Measurements from ENCODE around the gene IL17RD. TPM values are rescaled to one million over a fixed set of nuclear protein-coding genes. Genes with fewer than 3 reads are reported as not detected.

IL17RD gene
- total and polyA plus RNA-seq, 9 of the 15 experiments (the other 6 are each of a cell fraction or from before 2014, with no cell fraction given), result under 0.01 to 0.09 (median 0.04) TPM; not detected in 4

Other genes with a start within 250 kb of the IL17RD start
- gene SPATA12, start 104.7 kb downstream of the IL17RD start, total RNA-seq (2014; rRNA removed), result not detected in 2 replicates
- not detected in 2 replicates for gene SPATA12, start 104.7 kb downstream of the IL17RD start, total RNA-seq (2014; rRNA removed; fragmentation: Illumina TruSeq; extraction: Trizol)
- gene SPATA12, start 104.7 kb downstream of the IL17RD start, total RNA-seq (2015; rRNA removed; fragmentation: Illumina TruSeq; extraction: Trizol), result not detected in 2 replicates
- gene SPATA12, start 104.7 kb downstream of the IL17RD start, total RNA-seq (2021), result not detected in 2 replicates
- not detected in 2 replicates for gene SPATA12, start 104.7 kb downstream of the IL17RD start, polyA plus RNA-seq (2011; rRNA removed)
- gene SPATA12, start 104.7 kb downstream of the IL17RD start, polyA plus RNA-seq (2014; fragmentation: Illumina TruSeq; extraction: Trizol), result not detected in 2 replicates
- gene SPATA12, start 104.7 kb downstream of the IL17RD start, polyA plus RNA-seq (2014; fragmentation: Nextera tagmentation; extraction: Ambion mirVana), result not detected
- not detected in 2 replicates for gene SPATA12, start 104.7 kb downstream of the IL17RD start, polyA plus RNA-seq (2014; rRNA removed)
- gene HESX1, start 34.6 kb upstream of the IL17RD start, total RNA-seq (2014; rRNA removed), result 0.45 and 0.69 TPM in 2 replicates
- 0.62 TPM in 1 of 2 replicates, not detected in the other for gene HESX1, start 34.6 kb upstream of the IL17RD start, total RNA-seq (2014; rRNA removed; fragmentation: Illumina TruSeq; extraction: Trizol)
- gene HESX1, start 34.6 kb upstream of the IL17RD start, total RNA-seq (2015; rRNA removed; fragmentation: Illumina TruSeq; extraction: Trizol), result 0.76 and 0.87 TPM in 2 replicates
- 0.16 and 0.34 TPM in 2 replicates for gene HESX1, start 34.6 kb upstream of the IL17RD start, total RNA-seq (2021)
- gene HESX1, start 34.6 kb upstream of the IL17RD start, polyA plus RNA-seq (2011; rRNA removed), result 0.59 and 0.70 TPM in 2 replicates
- 0.75 and 0.89 TPM in 2 replicates for gene HESX1, start 34.6 kb upstream of the IL17RD start, polyA plus RNA-seq (2014; fragmentation: Illumina TruSeq; extraction: Trizol)
- 1 to 10 TPM in 1 of 2 experiments, under 1 TPM in 1; 0.88 to 1.1 TPM for gene HESX1, start 34.6 kb upstream of the IL17RD start, polyA plus RNA-seq (2014; fragmentation: Nextera tagmentation; extraction: Ambion mirVana)
- 0.90 and 1.2 TPM in 2 replicates for gene HESX1, start 34.6 kb upstream of the IL17RD start, polyA plus RNA-seq (2014; rRNA removed)
- gene APPL1, start 62.4 kb upstream of the IL17RD start, total RNA-seq (2014; rRNA removed), result 6.8 and 7.1 TPM in 2 replicates
- gene APPL1, start 62.4 kb upstream of the IL17RD start, total RNA-seq (2014; rRNA removed; fragmentation: Illumina TruSeq; extraction: Trizol), result 9.0 and 9.9 TPM in 2 replicates
- gene APPL1, start 62.4 kb upstream of the IL17RD start, total RNA-seq (2015; rRNA removed; fragmentation: Illumina TruSeq; extraction: Trizol), result 10.5 and 12.3 TPM in 2 replicates
- 6.9 and 8.0 TPM in 2 replicates for gene APPL1, start 62.4 kb upstream of the IL17RD start, total RNA-seq (2021)
- 4.6 and 8.9 TPM in 2 replicates for gene APPL1, start 62.4 kb upstream of the IL17RD start, polyA plus RNA-seq (2011; rRNA removed)
- 6.9 and 7.5 TPM in 2 replicates for gene APPL1, start 62.4 kb upstream of the IL17RD start, polyA plus RNA-seq (2014; fragmentation: Illumina TruSeq; extraction: Trizol)
- 1 to 10 TPM; 2.8 to 3.5 TPM for gene APPL1, start 62.4 kb upstream of the IL17RD start, polyA plus RNA-seq (2014; fragmentation: Nextera tagmentation; extraction: Ambion mirVana)
- 3.6 and 4.1 TPM in 2 replicates for gene APPL1, start 62.4 kb upstream of the IL17RD start, polyA plus RNA-seq (2014; rRNA removed)
- 0.04 TPM in 1 of 2 replicates, not detected in the other for gene ASB14, start 127.3 kb upstream of the IL17RD start, total RNA-seq (2014; rRNA removed)
- gene ASB14, start 127.3 kb upstream of the IL17RD start, total RNA-seq (2014; rRNA removed; fragmentation: Illumina TruSeq; extraction: Trizol), result not detected in 2 replicates
- not detected in 2 replicates for gene ASB14, start 127.3 kb upstream of the IL17RD start, total RNA-seq (2015; rRNA removed; fragmentation: Illumina TruSeq; extraction: Trizol)
- gene ASB14, start 127.3 kb upstream of the IL17RD start, total RNA-seq (2021), result not detected in 2 replicates
- 0.03 TPM in 1 of 2 replicates, not detected in the other for gene ASB14, start 127.3 kb upstream of the IL17RD start, polyA plus RNA-seq (2011; rRNA removed)
- not detected in 2 replicates for gene ASB14, start 127.3 kb upstream of the IL17RD start, polyA plus RNA-seq (2014; fragmentation: Illumina TruSeq; extraction: Trizol)
- gene ASB14, start 127.3 kb upstream of the IL17RD start, polyA plus RNA-seq (2014; fragmentation: Nextera tagmentation; extraction: Ambion mirVana), result under 1 TPM; 0.01 to 0.07 TPM
- gene ASB14, start 127.3 kb upstream of the IL17RD start, polyA plus RNA-seq (2014; rRNA removed), result not detected in 2 replicates

Data from K562 (cell line).